Gastroesophageal sphincter (tissue), 4 donors: ENCODE measurements around the gene COX7B2. TPM values are rescaled to one million over a fixed set of nuclear protein-coding genes. Genes with fewer than 3 reads are reported as not detected.

Experiments used
- ATAC-seq: fragments of 150-250 bp; one replicate; pipeline ENCODE4 v1.9.1; 2016; ENCODE audit warnings: mild to moderate bottlenecking, moderate library complexity
- H3K27ac ChIP-seq, 4 donors: fragments of 200-600 bp; sonication (generic) in 3 of 4; 1 replicate in 3 of 4; 2 replicates in 1 of 4; pipeline ENCODE4 v1.5.1; 2016 to 2019
- H3K27me3 ChIP-seq: fragments of 200-600 bp; sonication (generic); one replicate; pipeline ENCODE4 v1.5.1; 2019
- H3K36me3 ChIP-seq, 2 donors: fragments of 200-600 bp; sonication (generic); one replicate each; pipeline ENCODE4 v1.5.1; 2019; ENCODE audit warnings: control low read depth in 1 of 2
- H3K4me1 ChIP-seq, 3 donors: fragments of 200-600 bp; sonication (generic); 1 replicate in 2 of 3; 2 replicates in 1 of 3; pipeline ENCODE4 v1.5.1; 2016 to 2019; ENCODE audit warnings: control low read depth in 2 of 3
- H3K4me3 ChIP-seq, 2 donors: fragments of 200-600 bp; sonication (generic); one replicate each; pipeline ENCODE4 v1.5.1; 2019; ENCODE audit warnings: mild to moderate bottlenecking in 1 of 2, moderate library complexity in 1 of 2
- H3K9me3 ChIP-seq, 3 donors: fragments of 200-600 bp; sonication (generic); one replicate each; pipeline ENCODE4 v1.5.1; 2017 to 2019; ENCODE audit warnings: control low read depth in 2 of 3
- EP300 ChIP-seq: sonication (generic); formaldehyde crosslinking; IDR thresholded peaks from one replicate; pipeline ENCODE4 v1.6.1; 2017; ENCODE audit warnings: antibody characterized with exemption, mild to moderate bottlenecking
- POLR2A ChIP-seq, 2 donors: fragments of 450-650 bp; IDR thresholded peaks; one replicate each; pipeline ENCODE4 v1.6.1; 2017; ENCODE audit warnings: antibody characterized with exemption in 2 of 2, mild to moderate bottlenecking in 2 of 2, moderate library complexity in 1 of 2
- POLR2AphosphoS5 ChIP-seq: sonication (generic); formaldehyde crosslinking; IDR thresholded peaks from one replicate; pipeline ENCODE4 v1.6.1; 2017; ENCODE audit warnings: antibody characterized with exemption
- WGBS, 2 donors: methylation state at CpG; one replicate each; pipeline ENCODE4 v1.1.5; 2018; ENCODE audit warnings: low coverage in 1 of 2; 5-methylcytosine and 5-hydroxymethylcytosine counted together
- total RNA-seq, 4 donors: library from RNA; depleted of rRNA; stranded (reverse); fragments of >200 nt; gene quantifications; one replicate each; pipeline ENCODE4 v1.1.0, GENCODE V29; 2016
- TF ChIP-seq, protein P1 (sequence below), 4 experiments: fragments of 200-600 bp in 2 of 4; fragments of 450-650 bp in 2 of 4; sonication (generic) in 1 of 4; IDR thresholded peaks; one replicate each; pipeline ENCODE4 v1.5.1; 2017 to 2019; ENCODE audit warnings: antibody characterized with exemption in 4 of 4, mild to moderate bottlenecking in 2 of 4, moderate library complexity in 2 of 4

Gene COX7B2
- total RNA-seq, 4 donors from 2014 or later = not detected

DNA sequence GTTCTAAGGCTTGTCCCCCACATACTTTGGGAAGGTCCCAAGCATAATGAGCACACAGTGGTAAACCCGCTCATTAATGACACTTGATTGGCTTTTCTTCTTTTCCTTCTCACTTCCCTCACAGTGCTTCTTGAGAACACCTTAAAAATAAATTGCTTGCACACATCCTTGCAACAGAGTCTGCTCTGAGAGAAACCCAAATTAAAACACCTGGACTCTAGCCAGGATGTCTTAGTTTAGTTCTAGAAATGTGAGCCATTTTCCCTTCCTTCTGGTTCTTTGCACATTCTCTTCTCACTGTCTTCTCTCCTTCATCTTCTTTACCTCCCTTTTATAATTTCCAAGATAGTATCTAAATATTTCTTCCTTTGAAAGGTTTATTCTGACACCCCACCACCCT is 35.3 kb upstream of the COX7B2 start:
- no peak overlapping the region for H3K4me3 ChIP-seq
- H3K4me1 ChIP-seq = no peaks in the 10 kb centered on the region
- no peaks in the 10 kb centered on the region for H3K9me3 ChIP-seq
- 92 to 100% methylated on average over 1 of the region's 1 CpG for WGBS, 2 donors
- TF ChIP-seq, protein P1, sequence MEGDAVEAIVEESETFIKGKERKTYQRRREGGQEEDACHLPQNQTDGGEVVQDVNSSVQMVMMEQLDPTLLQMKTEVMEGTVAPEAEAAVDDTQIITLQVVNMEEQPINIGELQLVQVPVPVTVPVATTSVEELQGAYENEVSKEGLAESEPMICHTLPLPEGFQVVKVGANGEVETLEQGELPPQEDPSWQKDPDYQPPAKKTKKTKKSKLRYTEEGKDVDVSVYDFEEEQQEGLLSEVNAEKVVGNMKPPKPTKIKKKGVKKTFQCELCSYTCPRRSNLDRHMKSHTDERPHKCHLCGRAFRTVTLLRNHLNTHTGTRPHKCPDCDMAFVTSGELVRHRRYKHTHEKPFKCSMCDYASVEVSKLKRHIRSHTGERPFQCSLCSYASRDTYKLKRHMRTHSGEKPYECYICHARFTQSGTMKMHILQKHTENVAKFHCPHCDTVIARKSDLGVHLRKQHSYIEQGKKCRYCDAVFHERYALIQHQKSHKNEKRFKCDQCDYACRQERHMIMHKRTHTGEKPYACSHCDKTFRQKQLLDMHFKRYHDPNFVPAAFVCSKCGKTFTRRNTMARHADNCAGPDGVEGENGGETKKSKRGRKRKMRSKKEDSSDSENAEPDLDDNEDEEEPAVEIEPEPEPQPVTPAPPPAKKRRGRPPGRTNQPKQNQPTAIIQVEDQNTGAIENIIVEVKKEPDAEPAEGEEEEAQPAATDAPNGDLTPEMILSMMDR (IDR thresholded peaks at IDR 0.05) = no peak
- TF ChIP-seq POLR2AphosphoS5 (no peak), POLR2A (IDR thresholded peaks at IDR 0.05) (no peak), EP300 (no peak)
- H3K27me3 ChIP-seq = no peaks in the 10 kb centered on the region
- ATAC-seq = no peak
- no peaks in the 10 kb centered on the region for H3K36me3 ChIP-seq
- H3K27ac ChIP-seq = no peak overlapping the region

DNA sequence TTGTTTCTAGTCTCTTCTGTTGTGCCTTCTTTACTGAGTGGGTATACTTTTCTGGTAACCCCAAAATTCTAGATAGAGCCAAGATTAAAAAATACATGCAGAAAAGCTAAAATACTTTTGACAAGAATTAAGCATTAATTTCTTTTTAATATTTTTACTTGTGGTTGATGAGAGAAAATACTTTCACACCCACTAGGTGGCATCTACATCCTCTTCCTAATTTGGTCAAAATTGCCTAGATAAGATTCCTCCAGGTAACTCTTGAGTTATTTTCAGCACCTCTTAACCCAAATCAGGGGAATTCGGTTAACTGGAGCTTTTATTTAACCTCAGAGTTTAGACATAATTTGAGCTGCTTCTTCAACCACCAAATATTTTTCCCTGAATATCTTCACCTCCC is 28.4 kb upstream of the COX7B2 start:
- no peaks in the 10 kb centered on the region for H3K27me3 ChIP-seq
- no peaks in the 10 kb centered on the region for H3K9me3 ChIP-seq
- ATAC-seq = no peak
- H3K27ac ChIP-seq = no peak overlapping the region
- 56 to 67% methylated on average over 1 of the region's 1 CpG for WGBS, 2 donors
- no peak overlapping the region for H3K4me3 ChIP-seq
- no peak for TF ChIP-seq POLR2AphosphoS5
- TF ChIP-seq POLR2A (IDR thresholded peaks at IDR 0.05) = no peak
- TF ChIP-seq, protein P1 (IDR thresholded peaks at IDR 0.05) = no peak
- no peak for TF ChIP-seq EP300
- H3K4me1 ChIP-seq = no peaks in the 10 kb centered on the region
- H3K36me3 ChIP-seq = no peaks in the 10 kb centered on the region

- 81 to 91% methylated on average over 2 of the region's 2 CpGs for WGBS, 2 donors
- ATAC-seq = no peak
- TF ChIP-seq, protein P1 (IDR thresholded peaks at IDR 0.05) = no peak
- TF ChIP-seq EP300 (no peak), POLR2AphosphoS5 (no peak), POLR2A (IDR thresholded peaks at IDR 0.05) (no peak)
- H3K36me3 ChIP-seq = no peaks in the 10 kb centered on the region
- H3K27ac ChIP-seq = no peak overlapping the region
- H3K9me3 ChIP-seq = no peaks in the 10 kb centered on the region
- no peaks in the 10 kb centered on the region for H3K4me1 ChIP-seq
- no peak overlapping the region for H3K4me3 ChIP-seq
- H3K27me3 ChIP-seq = no peaks in the 10 kb centered on the region
These were observed 25.7 kb upstream of the COX7B2 start for GRCh38 chr4:46934726-46935125.

GRCh38 chr4:46933686-46934085 is 24.6 kb upstream of the COX7B2 start:
- TF ChIP-seq, protein P1 (IDR thresholded peaks at IDR 0.05) = no peak
- TF ChIP-seq POLR2A (IDR thresholded peaks at IDR 0.05) = no peak
- TF ChIP-seq EP300 = no peak
- no peak for TF ChIP-seq POLR2AphosphoS5
- H3K9me3 ChIP-seq = no peaks in the 10 kb centered on the region
- H3K36me3 ChIP-seq = no peaks in the 10 kb centered on the region
- H3K4me3 ChIP-seq = no peak overlapping the region
- ATAC-seq = no peak
- H3K27me3 ChIP-seq = no peaks in the 10 kb centered on the region
- H3K4me1 ChIP-seq = no peaks in the 10 kb centered on the region
- no peak overlapping the region for H3K27ac ChIP-seq
- 65 to 77% methylated on average over 2 to 3 of the region's 3 CpGs for WGBS, 2 donors

GRCh38 chr4:46931981-46932380 is 22.9 kb upstream of the COX7B2 start:
- ATAC-seq = no peak
- no peaks in the 10 kb centered on the region for H3K4me1 ChIP-seq
- H3K4me3 ChIP-seq = no peak overlapping the region
- TF ChIP-seq POLR2A (IDR thresholded peaks at IDR 0.05) (no peak), POLR2AphosphoS5 (no peak), EP300 (no peak)
- TF ChIP-seq, protein P1 (IDR thresholded peaks at IDR 0.05) = peak in 1 of 4 experiments; percentile 39
- no peaks in the 10 kb centered on the region for H3K9me3 ChIP-seq
- no peak overlapping the region for H3K27ac ChIP-seq
- H3K27me3 ChIP-seq = no peaks in the 10 kb centered on the region
- 18 to 29% methylated on average over 3 of the region's 3 CpGs for WGBS, 2 donors
- H3K36me3 ChIP-seq = no peaks in the 10 kb centered on the region
